Measurements from ENCODE around the gene CNTLN. TPM values are rescaled to one million over a fixed set of nuclear protein-coding genes. Genes with fewer than 3 reads are reported as not detected.
"Not testable (repeated sequence)": the region's sequence is repeated elsewhere in the genome, so short reads cannot be mapped to it uniquely, and the experiment has no call there.

The CNTLN gene
- total and polyA plus RNA-seq, 2 of the 8 experiments (the other 6 are each of a cell fraction or from before 2014, with no cell fraction given): 4.8 to 10.8 TPM

GRCh38 chr9:17177496-17177895, 42.7 kb downstream of the CNTLN start:
- H4K5ac ChIP-seq (ENCODE audit: insufficient read length, low read depth, low read length); FAIRE-seq; H2BK12ac ChIP-seq (ENCODE audit: low read depth, low read length); H2AK5ac ChIP-seq (ENCODE audit: low read depth, low read length); H3K27ac ChIP-seq (ENCODE audit: low read depth, low read length); H3K18ac ChIP-seq (ENCODE audit: extremely low read depth, low read length); H2BK15ac ChIP-seq (ENCODE audit: low read length); H4K91ac ChIP-seq (replicated peaks; ENCODE audit: insufficient read length, low read length); H3K23me2 ChIP-seq (ENCODE audit: low read depth, low read length); H2BK20ac ChIP-seq (ENCODE audit: low read length); H4K8ac ChIP-seq (ENCODE audit: extremely low read depth, insufficient read depth, low read length); H3K27me3 ChIP-seq (replicated peaks in 1 of 4; ENCODE audit: control insufficient read depth in 3 of 4, extremely low read depth in 1 of 4, insufficient read depth in 3 of 4, low read length in 3 of 4); H3K4me2 ChIP-seq (ENCODE audit: insufficient read depth in 1 of 2, low read depth in 2 of 2, low read length in 2 of 2); H3K4me1 ChIP-seq (replicated peaks in 1 of 4; ENCODE audit: control insufficient read depth in 3 of 4, insufficient read depth in 4 of 4, low read length in 3 of 4); H3K36me3 ChIP-seq (ENCODE audit: control insufficient read depth in 2 of 4, insufficient read depth in 4 of 4, low read length in 3 of 4); H4K20me1 ChIP-seq (replicated peaks in 1 of 2; ENCODE audit: control insufficient read depth in 1 of 2, insufficient read depth in 2 of 2, low read length in 2 of 2); H3K4me3 ChIP-seq (ENCODE audit: extremely low read depth in 1 of 4, insufficient read depth in 2 of 4, low read depth in 3 of 4, low read length in 4 of 4); H3K9ac ChIP-seq (replicated peaks in 1 of 4; ENCODE audit: extremely low read depth in 1 of 4, low read depth in 3 of 4, low read length in 3 of 4); H3K79me1 ChIP-seq (ENCODE audit: low read depth, low read length); H3K14ac ChIP-seq (ENCODE audit: insufficient read length); H3K9me3 ChIP-seq (ENCODE audit: insufficient read depth in 2 of 2, low read depth in 1 of 2, low read length in 1 of 2); H2AFZ ChIP-seq (ENCODE audit: low read length); H2BK120ac ChIP-seq (replicated peaks; ENCODE audit: low read depth, low read length); H3K4ac ChIP-seq (replicated peaks; ENCODE audit: insufficient read length, low read depth, low read length); H3K56ac ChIP-seq (replicated peaks; ENCODE audit: insufficient read length, low read depth, low read length); DNase-seq (ENCODE audit: low read depth in 1 of 2, low spot score in 2 of 2); H2BK5ac ChIP-seq (ENCODE audit: low read depth, low read length); H3K23ac ChIP-seq (ENCODE audit: insufficient read length); POLR2A ChIA-PET (ENCODE audit: partially characterized antibody): not testable (repeated sequence)
- peaks cover 0 to 31% of the 10 kb centered on the region in 2 experiments; a peak in 2 of 4 replicates for H3K79me2 ChIP-seq (ENCODE audit: control insufficient read depth in 1 of 2, insufficient read depth in 2 of 2, low read length in 2 of 2)
- CTCF ChIA-PET (ENCODE audit: partially characterized antibody): interaction anchor here (0.7 to 0.8 kb wide), 2 partner anchors 60 to 631 kb away, joined by 3 read pairs; no protein-coding TSS in a partner anchor
- WGBS, 2 experiments (ENCODE audit: extremely low coverage in 1 of 2, insufficient coverage in 1 of 2, insufficient read length in 1 of 2, insufficient replicate concordance in 2 of 2, low coverage in 1 of 2, low lambda C conversion rate in 2 of 2, missing lambda C conversion rate in 1 of 2): 87% methylated on average over 15 of the region's 15 CpGs; no CpG with 5 or more reads in 1 of the 2 experiments
